ENCODE results near the gene HS3ST1. TPM values are rescaled to one million over a fixed set of nuclear protein-coding genes. Genes with fewer than 3 reads are reported as not detected.
A peak's percentile ranks its signal among the peaks of the same experiment; 100 is the strongest.

Gene HS3ST1
- total RNA-seq, 1 experiment from 2014 or later = 12.3 TPM

GRCh38 chr4:11367371-11367770, 61.3 kb downstream of the HS3ST1 start:
- Histone ChIP-seq H4K20me1 (ENCODE audit: insufficient read depth) (no peaks in the 10 kb centered on the region), H3K9me2 (ENCODE audit: insufficient read depth) (no peaks in the 10 kb centered on the region; the same call in 1 of the 2 replicates), H3K4me2 (no peak overlapping the region), H3K4me1 (replicated peaks; ENCODE audit: insufficient read depth) (no peaks in the 10 kb centered on the region), H3K36me3 (ENCODE audit: low read depth) (no peaks in the 10 kb centered on the region), H3K4me3 (no peak overlapping the region), H3K79me2 (ENCODE audit: low read depth) (no peaks in the 10 kb centered on the region), H3F3A (ENCODE audit: insufficient read depth, low read depth) (no peaks in the 10 kb centered on the region), H3K9me3 (ENCODE audit: insufficient read depth, low read depth) (no peaks in the 10 kb centered on the region), H3K27ac (no peak overlapping the region), H2AFZ (no peak overlapping the region), H3K27me3 (ENCODE audit: insufficient read depth, low read depth) (no peaks in the 10 kb centered on the region)
- intact Hi-C loops (cut with micrococcal nuclease; ENCODE audit: unreplicated experiment) = no loop called here
- TF ChIP-seq CTCF (conservative IDR thresholded peaks at IDR 0.05) (no peak), EZH2 (IDR thresholded peaks at IDR 0.05; ENCODE audit: low read depth) (no peak)
- POLR2A ChIA-PET (ENCODE audit: unreplicated experiment) = no interaction called here
- no TSS peak for BruUV-seq (replicated peaks)
- CTCF ChIA-PET = no interaction called here
- peak in 1 of 2 experiments; percentile 7 for DNase-seq

- intact Hi-C loops (cut with micrococcal nuclease; ENCODE audit: unreplicated experiment) = no loop called here
- no peak for TF ChIP-seq CTCF (conservative IDR thresholded peaks at IDR 0.05)
- no peak for TF ChIP-seq EZH2 (IDR thresholded peaks at IDR 0.05; ENCODE audit: low read depth)
- H3K4me2 ChIP-seq = no peak overlapping the region
- CTCF ChIA-PET = interaction anchor here (0.7 kb wide), 1 partner anchor 128 kb away, joined by 5 read pairs; no protein-coding TSS in a partner anchor
- H2AFZ ChIP-seq = no peak overlapping the region
- no peaks in the 10 kb centered on the region for H3K36me3 ChIP-seq (ENCODE audit: low read depth)
- H4K20me1 ChIP-seq (ENCODE audit: insufficient read depth) = no peaks in the 10 kb centered on the region
- H3K4me1 ChIP-seq (replicated peaks; ENCODE audit: insufficient read depth) = no peaks in the 10 kb centered on the region
- no peaks in the 10 kb centered on the region for H3F3A ChIP-seq (ENCODE audit: insufficient read depth, low read depth)
- H3K9me2 ChIP-seq (ENCODE audit: insufficient read depth) = no peaks in the 10 kb centered on the region; the same call in 1 of the 2 replicates
- DNase-seq = no peak
- no peak overlapping the region for H3K27ac ChIP-seq
- H3K9me3 ChIP-seq (ENCODE audit: insufficient read depth, low read depth) = no peaks in the 10 kb centered on the region
- no TSS peak for BruUV-seq (replicated peaks)
- POLR2A ChIA-PET (ENCODE audit: unreplicated experiment) = no interaction called here
- H3K27me3 ChIP-seq (ENCODE audit: insufficient read depth, low read depth) = no peaks in the 10 kb centered on the region
- H3K79me2 ChIP-seq (ENCODE audit: low read depth) = no peaks in the 10 kb centered on the region
- no peak overlapping the region for H3K4me3 ChIP-seq
Observed at GRCh38 chr4:11366859-11367258, 61.8 kb downstream of the HS3ST1 start.

- CTCF ChIA-PET = no interaction called here
- POLR2A ChIA-PET (ENCODE audit: unreplicated experiment) = no interaction called here
- BruUV-seq (replicated peaks) = no TSS peak
- Histone ChIP-seq H3K27ac (no peak overlapping the region), H3F3A (ENCODE audit: insufficient read depth, low read depth) (no peaks in the 10 kb centered on the region), H3K27me3 (ENCODE audit: insufficient read depth, low read depth) (no peaks in the 10 kb centered on the region), H3K4me3 (no peak overlapping the region), H3K9me3 (ENCODE audit: insufficient read depth, low read depth) (no peaks in the 10 kb centered on the region; the same call in 1 of the 2 replicates), H3K79me2 (ENCODE audit: low read depth) (no peaks in the 10 kb centered on the region), H2AFZ (no peak overlapping the region), H3K4me2 (no peak overlapping the region), H3K36me3 (ENCODE audit: low read depth) (no peaks in the 10 kb centered on the region), H3K9me2 (ENCODE audit: insufficient read depth) (no peaks in the 10 kb centered on the region; the same call in 1 of the 2 replicates), H4K20me1 (ENCODE audit: insufficient read depth) (no peaks in the 10 kb centered on the region), H3K4me1 (replicated peaks; ENCODE audit: insufficient read depth) (no peaks in the 10 kb centered on the region)
- no peak for DNase-seq
- TF ChIP-seq EZH2 (IDR thresholded peaks at IDR 0.05; ENCODE audit: low read depth) (no peak), CTCF (conservative IDR thresholded peaks at IDR 0.05) (no peak)
- intact Hi-C loops (cut with micrococcal nuclease; ENCODE audit: unreplicated experiment) = no loop called here
Observed at GRCh38 chr4:11365039-11365438, 63.7 kb downstream of the HS3ST1 start.
